Astrocyte (in vitro differentiated cells and primary cell): ENCODE measurements around the gene PYGM.

Source experiments
- EZH2 ChIP-seq: IDR thresholded peaks from 2 replicates; pipeline ENCODE4 v1.6.1; 2012; ENCODE audit warnings: mild to moderate bottlenecking, low read length, inconsistent platforms; ENCODE audit not compliant: insufficient read depth
- TF ChIP-seq, protein P1 (sequence below): IDR thresholded peaks from 2 replicates; pipeline ENCODE4 v1.5.1; 2011; ENCODE audit warnings: low read depth, mild to moderate bottlenecking, inconsistent platforms, low read length, moderate library complexity; ENCODE audit not compliant: insufficient read depth

DNA sequence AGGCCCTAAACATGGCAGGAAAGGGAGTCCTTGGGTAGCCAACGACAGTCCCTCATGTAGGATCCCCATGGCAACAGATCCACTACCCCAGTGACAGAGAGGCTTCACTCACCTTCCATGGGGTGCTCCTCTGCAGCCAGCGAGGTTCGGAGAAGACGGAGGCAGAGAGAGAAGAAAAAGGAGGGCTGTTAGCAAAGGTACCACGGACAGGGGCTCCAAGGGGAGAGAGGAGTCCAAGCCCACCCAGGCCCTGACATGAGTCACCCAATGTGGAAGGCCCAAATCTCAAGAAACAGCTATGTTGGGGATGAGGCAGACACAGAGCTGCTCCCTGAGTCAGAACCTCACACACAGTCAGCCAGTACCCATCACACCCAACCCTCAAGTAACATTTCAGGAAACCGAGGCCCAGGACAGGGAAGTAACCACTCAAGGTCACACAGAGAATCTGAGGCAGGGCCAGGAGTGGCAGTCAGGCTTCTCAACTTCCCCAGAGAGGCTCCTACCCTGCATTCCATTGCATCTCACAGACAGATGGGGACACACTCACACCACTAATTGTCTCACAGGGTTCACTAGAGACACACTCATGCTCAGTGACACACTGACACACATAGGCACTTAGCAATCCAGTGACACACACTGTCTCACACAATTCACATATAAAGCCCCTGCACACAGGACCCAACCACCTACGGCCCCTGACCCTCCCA is 62.0 kb downstream of the PYGM start:
- TF ChIP-seq, protein P1, sequence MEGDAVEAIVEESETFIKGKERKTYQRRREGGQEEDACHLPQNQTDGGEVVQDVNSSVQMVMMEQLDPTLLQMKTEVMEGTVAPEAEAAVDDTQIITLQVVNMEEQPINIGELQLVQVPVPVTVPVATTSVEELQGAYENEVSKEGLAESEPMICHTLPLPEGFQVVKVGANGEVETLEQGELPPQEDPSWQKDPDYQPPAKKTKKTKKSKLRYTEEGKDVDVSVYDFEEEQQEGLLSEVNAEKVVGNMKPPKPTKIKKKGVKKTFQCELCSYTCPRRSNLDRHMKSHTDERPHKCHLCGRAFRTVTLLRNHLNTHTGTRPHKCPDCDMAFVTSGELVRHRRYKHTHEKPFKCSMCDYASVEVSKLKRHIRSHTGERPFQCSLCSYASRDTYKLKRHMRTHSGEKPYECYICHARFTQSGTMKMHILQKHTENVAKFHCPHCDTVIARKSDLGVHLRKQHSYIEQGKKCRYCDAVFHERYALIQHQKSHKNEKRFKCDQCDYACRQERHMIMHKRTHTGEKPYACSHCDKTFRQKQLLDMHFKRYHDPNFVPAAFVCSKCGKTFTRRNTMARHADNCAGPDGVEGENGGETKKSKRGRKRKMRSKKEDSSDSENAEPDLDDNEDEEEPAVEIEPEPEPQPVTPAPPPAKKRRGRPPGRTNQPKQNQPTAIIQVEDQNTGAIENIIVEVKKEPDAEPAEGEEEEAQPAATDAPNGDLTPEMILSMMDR: no peak
- no peak for TF ChIP-seq EZH2
